GM10266 (cell line): ENCODE results near the gene WDR3.

ENCODE experiments used
- DNase-seq: peaks from one replicate; pipeline ENCODE4 v3.0.0; 2012; ENCODE audit errors: extremely low spot score
- CTCF ChIP-seq: IDR thresholded peaks from 2 replicates; pipeline ENCODE4 v1.5.1; 2012; ENCODE audit warnings: mild to moderate bottlenecking, low read depth; ENCODE audit not compliant: control insufficient read depth, insufficient read depth; ENCODE audit errors: missing control alignments

Gene WDR3

GRCh38 chr1:117971777-117972176 lies 42.2 kb downstream of the WDR3 start:
- DNase-seq, result no peak
- TF ChIP-seq CTCF, result no peak

DNA sequence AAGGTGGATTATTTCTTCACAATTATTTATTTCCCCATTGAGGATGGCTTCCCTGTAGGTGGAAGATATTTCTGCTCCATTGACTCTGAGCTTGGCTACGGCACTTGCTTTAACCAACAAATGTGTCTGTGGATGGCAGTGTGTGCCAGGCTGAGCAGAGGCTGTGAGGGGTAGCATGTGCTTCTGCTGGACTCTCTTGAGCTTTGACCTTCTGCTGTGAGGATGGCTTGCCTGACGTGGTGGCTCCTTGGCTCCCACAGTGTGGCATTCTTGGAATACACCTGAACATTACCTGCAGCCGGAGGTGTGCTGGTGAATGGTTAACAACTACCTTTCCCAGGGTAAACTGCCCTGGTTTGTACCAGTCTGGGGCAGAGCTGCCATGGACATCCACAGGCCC lies 46.8 kb downstream of the WDR3 start:
- no peak for DNase-seq
- TF ChIP-seq CTCF, result no peak

DNA sequence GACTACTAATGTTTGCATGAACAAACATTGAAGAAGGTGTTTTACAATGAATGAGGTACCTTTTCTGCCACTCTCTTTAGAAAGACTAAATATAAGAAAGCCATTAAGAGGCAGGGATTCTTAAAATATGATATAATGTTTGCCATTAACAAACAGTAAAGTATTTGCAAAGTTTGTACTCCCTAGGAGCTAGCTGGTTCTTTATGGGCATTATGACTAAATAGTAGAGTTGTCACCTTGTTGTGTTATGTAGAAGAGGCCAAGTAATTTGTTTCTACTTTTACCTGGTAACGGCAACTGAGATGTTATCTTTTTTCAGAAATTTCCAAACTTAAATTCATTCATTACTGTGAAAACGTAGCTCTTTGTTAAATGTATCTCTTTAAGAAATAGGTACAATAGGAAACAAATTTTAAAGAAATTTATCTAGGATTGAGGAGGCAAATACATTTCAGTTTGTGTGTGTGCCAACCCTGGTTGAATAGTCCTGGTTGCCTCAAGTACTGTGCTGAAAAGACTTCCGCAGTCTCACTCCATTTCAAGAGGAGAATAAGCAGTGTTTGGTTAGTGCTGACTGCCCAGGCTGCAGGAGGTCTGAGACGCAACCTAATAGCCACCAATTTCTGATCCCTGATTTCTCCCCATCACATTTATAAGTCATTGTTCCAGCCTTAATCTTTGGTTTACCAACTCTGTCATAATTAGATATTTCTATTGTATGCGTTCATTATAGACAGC lies 52.1 kb downstream of the WDR3 start:
- TF ChIP-seq CTCF, result no peak

GRCh38 chr1:117985239-117985638 lies 55.7 kb downstream of the WDR3 start:
- no peak for DNase-seq
- TF ChIP-seq CTCF, result no peak

More for the DNA sequence above, 52.1 kb downstream of the WDR3 start:
- DNase-seq, result no peak

DNA sequence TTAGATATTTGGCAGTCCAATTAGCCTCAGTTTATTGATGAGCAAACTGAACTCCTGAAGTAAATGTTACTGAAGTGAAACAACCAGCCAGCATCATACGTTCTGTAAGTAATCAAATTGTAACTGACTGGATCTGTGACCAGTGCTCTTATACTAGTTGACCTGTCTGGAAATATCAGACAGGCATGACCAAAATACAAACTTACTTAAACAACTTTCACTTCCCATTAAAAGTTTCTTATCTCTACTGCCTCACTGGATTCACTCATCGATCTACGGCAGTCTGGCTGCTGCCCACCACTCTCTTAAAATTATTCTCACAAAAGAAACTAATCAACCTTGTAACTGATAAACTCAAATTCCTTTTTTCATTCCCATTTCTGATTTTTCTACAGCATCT lies 56.4 kb downstream of the WDR3 start:
- DNase-seq, result no peak
- no peak for TF ChIP-seq CTCF

DNA sequence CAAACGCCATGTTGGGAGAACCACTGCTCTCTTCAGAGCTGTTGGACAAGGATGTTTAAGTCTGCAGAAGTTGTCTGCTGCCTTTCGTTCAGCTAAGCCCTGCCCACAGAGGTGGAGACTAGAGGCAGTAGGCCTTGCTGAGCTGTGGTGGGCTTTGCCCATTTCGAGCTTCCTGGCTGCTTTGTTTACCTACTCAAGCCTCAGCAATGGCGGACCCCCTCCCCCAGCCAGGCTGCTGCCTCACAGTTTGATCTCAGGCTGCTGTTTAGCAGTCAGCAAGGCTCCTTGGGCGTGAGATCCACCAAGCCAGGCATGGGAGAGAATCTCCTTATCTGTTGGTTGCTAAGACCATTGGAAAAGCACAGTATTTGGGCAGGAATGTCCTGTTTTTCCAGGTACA lies 74.8 kb downstream of the WDR3 start:
- no peak for TF ChIP-seq CTCF
- DNase-seq, result no peak

GRCh38 chr1:118007391-118007790 lies 77.9 kb downstream of the WDR3 start:
- DNase-seq, result no peak
- TF ChIP-seq CTCF, result no peak
